Neutrophil (primary cell): Measurements from ENCODE around the gene CAMTA1.
"Not testable (repeated sequence)": the region's sequence is repeated elsewhere in the genome, so short reads cannot be mapped to it uniquely, and the experiment has no call there.

Source experiments
- H3K27ac ChIP-seq: fragments of 200-600 bp; sonication (generic); 2 replicates; pipeline ENCODE4 v1.5.1; 2016; ENCODE audit warnings: mild to moderate bottlenecking, moderate library complexity
- H3K27me3 ChIP-seq: fragments of 200-600 bp; sonication (generic); 2 replicates; pipeline ENCODE4 v1.6.0; 2016; ENCODE audit warnings: mild to moderate bottlenecking
- H3K36me3 ChIP-seq: fragments of 200-600 bp; sonication (generic); 2 replicates; pipeline ENCODE4 v1.5.1; 2017
- H3K4me1 ChIP-seq, 2 experiments: fragments of 200-600 bp in 1 of 2; sonication (generic) in 1 of 2; 1 replicate in 1 of 2; 2 replicates in 1 of 2; pipeline versions ENCODE4 v1.5.1 to v1.6.1; 2013 to 2016; ENCODE audit warnings: low read depth in 1 of 2, low read length in 1 of 2, mild to moderate bottlenecking in 1 of 2, moderate library complexity in 1 of 2; ENCODE audit not compliant: control insufficient read depth in 1 of 2, insufficient read depth in 1 of 2
- H3K4me3 ChIP-seq, 2 experiments: fragments of 200-600 bp in 1 of 2; sonication (generic) in 1 of 2; 1 replicate in 1 of 2; 2 replicates in 1 of 2; pipeline ENCODE4 v1.5.1; 2013 to 2016; ENCODE audit warnings: low read depth in 1 of 2, low read length in 1 of 2, mild to moderate bottlenecking in 1 of 2, moderate library complexity in 1 of 2
- H3K9me3 ChIP-seq: fragments of 200-600 bp; sonication (generic); 2 replicates; pipeline ENCODE4 v1.5.1; 2016
- CTCF ChIP-seq: fragments of 200-600 bp; sonication (generic); IDR thresholded peaks from 2 replicates; pipeline ENCODE4 v1.5.1; 2016; ENCODE audit warnings: antibody characterized with exemption

Gene CAMTA1

DNA sequence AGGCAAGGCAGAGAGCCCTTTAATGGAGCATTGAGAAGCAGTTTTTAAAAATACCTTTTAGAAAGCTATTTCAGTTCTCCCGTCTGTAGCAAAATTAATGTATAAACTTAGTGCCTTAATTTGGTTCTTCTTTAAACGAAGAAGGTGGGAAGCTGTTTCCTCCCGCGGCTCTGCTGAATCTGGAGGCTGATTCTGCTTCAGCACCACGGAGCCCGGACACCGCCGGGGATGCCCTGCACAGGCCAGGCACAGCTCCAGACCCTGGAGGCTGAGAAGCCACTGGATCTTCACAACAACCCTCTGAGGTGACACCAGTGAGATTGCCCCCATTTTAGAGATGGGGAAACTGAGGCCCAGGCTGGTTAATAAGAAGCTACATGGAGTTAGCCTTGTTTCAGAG, 810.1 kb downstream of the CAMTA1 start:
- Histone ChIP-seq H3K4me3 (no peak overlapping the region), H3K27me3 (no peaks in the 10 kb centered on the region), H3K4me1 (no peaks in the 10 kb centered on the region), H3K36me3 (no peaks in the 10 kb centered on the region), H3K27ac (no peak overlapping the region), H3K9me3 (no peaks in the 10 kb centered on the region)
- no peak for TF ChIP-seq CTCF

GRCh38 chr1:7596126-7596965, 811.1 kb downstream of the CAMTA1 start:
- no peaks in the 10 kb centered on the region for H3K9me3 ChIP-seq
- no peaks in the 10 kb centered on the region for H3K27me3 ChIP-seq
- no peak overlapping the region for H3K27ac ChIP-seq
- H3K36me3 ChIP-seq, result no peaks in the 10 kb centered on the region
- TF ChIP-seq CTCF, result no peak
- no peaks in the 10 kb centered on the region for H3K4me1 ChIP-seq
- no peak overlapping the region for H3K4me3 ChIP-seq

DNA sequence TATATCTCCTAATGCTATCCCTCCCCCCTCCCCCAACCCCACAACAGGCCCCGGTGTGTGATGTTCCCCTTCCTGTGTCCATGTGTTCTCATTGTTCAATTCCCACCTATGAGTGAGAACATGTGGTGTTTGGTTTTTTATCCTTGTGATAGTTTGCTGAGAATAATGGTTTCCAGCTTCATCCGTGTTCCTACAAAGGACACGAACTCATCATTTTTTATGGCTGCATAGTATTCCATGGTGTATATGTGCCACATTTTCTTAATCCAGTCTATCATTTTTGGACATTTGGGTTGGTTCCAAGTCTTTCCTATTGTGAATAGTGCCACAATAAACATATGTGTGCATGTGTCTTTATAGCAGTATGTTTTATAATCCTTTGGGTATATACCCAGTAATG, 812.8 kb downstream of the CAMTA1 start:
- not testable (repeated sequence) for H3K9me3 ChIP-seq, H3K36me3 ChIP-seq, H3K4me1 ChIP-seq, H3K27me3 ChIP-seq, H3K4me3 ChIP-seq, H3K27ac ChIP-seq

- not testable (repeated sequence) for H3K27ac ChIP-seq, H3K4me1 ChIP-seq, H3K4me3 ChIP-seq, H3K27me3 ChIP-seq, H3K36me3 ChIP-seq, H3K9me3 ChIP-seq
Measured at GRCh38 chr1:7604906-7605305, 819.7 kb downstream of the CAMTA1 start.

- no peaks in the 10 kb centered on the region for H3K27me3 ChIP-seq
- no peaks in the 10 kb centered on the region for H3K9me3 ChIP-seq
- H3K27ac ChIP-seq, result no peak overlapping the region
- no peaks in the 10 kb centered on the region for H3K4me1 ChIP-seq
- no peaks in the 10 kb centered on the region for H3K36me3 ChIP-seq
- no peak overlapping the region for H3K4me3 ChIP-seq
- no peak for TF ChIP-seq CTCF
Measured at GRCh38 chr1:7606096-7606495, 820.8 kb downstream of the CAMTA1 start.

DNA sequence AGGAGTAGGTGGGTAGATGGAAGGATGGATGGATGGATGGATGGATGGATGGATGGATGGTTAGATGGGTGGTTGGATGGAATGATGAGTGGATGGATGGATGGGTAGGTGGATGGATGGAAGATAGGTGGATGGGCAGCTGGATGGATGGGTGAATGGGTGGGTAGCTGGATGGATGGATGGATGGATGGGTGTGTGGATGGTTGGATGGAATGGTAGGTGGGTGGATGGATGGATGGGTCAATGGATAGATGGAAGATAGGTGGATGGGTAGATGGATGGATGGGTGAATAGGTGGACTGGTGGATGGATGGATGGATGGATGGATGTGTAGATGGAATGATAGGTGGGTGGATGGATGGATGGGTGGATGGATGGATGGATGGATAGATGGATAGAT, 821.8 kb downstream of the CAMTA1 start:
- H3K36me3 ChIP-seq, result no peaks in the 10 kb centered on the region
- no peak overlapping the region for H3K27ac ChIP-seq
- no peaks in the 10 kb centered on the region for H3K4me1 ChIP-seq
- no peak overlapping the region for H3K4me3 ChIP-seq
- no peaks in the 10 kb centered on the region for H3K9me3 ChIP-seq
- no peaks in the 10 kb centered on the region for H3K27me3 ChIP-seq
- TF ChIP-seq CTCF, result no peak
